Mesendoderm (in vitro differentiated cells): ENCODE results near the gene CDH16.

ENCODE experiments used
- DNase-seq: peaks from one replicate; pipeline ENCODE4 v3.0.0; 2013
- H2AK5ac ChIP-seq: 2 replicates; pipeline ENCODE4 v1.6.1; 2013; ENCODE audit warnings: low read length, inconsistent platforms
- H2BK120ac ChIP-seq: 2 replicates; pipeline ENCODE4 v1.6.1; 2013; ENCODE audit warnings: low read depth, mild to moderate bottlenecking, low read length, moderate library complexity, mixed read lengths
- H2BK15ac ChIP-seq: replicated peaks from 2 replicates; pipeline ENCODE4 v1.6.1; 2013; ENCODE audit warnings: low read depth, mild to moderate bottlenecking, moderate library complexity
- H2BK5ac ChIP-seq: 2 replicates; pipeline ENCODE4 v1.6.1; 2013; ENCODE audit warnings: low read length, inconsistent platforms
- H3K18ac ChIP-seq: 2 replicates; pipeline ENCODE4 v1.6.1; 2013; ENCODE audit warnings: mild to moderate bottlenecking, low read length, mixed read lengths
- H3K23ac ChIP-seq: one replicate; pipeline ENCODE4 v1.6.1; 2013; ENCODE audit warnings: low read length
- H3K27ac ChIP-seq: 2 replicates; pipeline ENCODE4 v1.5.1; 2013; ENCODE audit warnings: low read depth, mild to moderate bottlenecking, inconsistent platforms, low read length, moderate library complexity
- H3K27me3 ChIP-seq: 2 replicates; pipeline ENCODE4 v1.6.1; 2013; ENCODE audit warnings: low read length, control low read depth, mild to moderate bottlenecking, inconsistent platforms; ENCODE audit not compliant: insufficient read depth, poor library complexity
- H3K36me3 ChIP-seq: 2 replicates; pipeline ENCODE4 v1.6.1; 2013; ENCODE audit warnings: low read length, inconsistent platforms; ENCODE audit not compliant: control insufficient read depth, insufficient read depth
- H3K4ac ChIP-seq: one replicate; pipeline ENCODE4 v1.6.1; 2013; ENCODE audit warnings: low read depth, mild to moderate bottlenecking, low read length, moderate library complexity
- H3K4me1 ChIP-seq: 2 replicates; pipeline ENCODE4 v1.6.1; 2013; ENCODE audit warnings: low read depth, low read length, inconsistent platforms; ENCODE audit not compliant: control insufficient read depth
- H3K4me2 ChIP-seq: 2 replicates; pipeline ENCODE4 v1.6.1; 2013; ENCODE audit warnings: low read length
- H3K4me3 ChIP-seq: 2 replicates; pipeline ENCODE4 v1.5.1; 2013; ENCODE audit warnings: mild to moderate bottlenecking, low read length
- H3K56ac ChIP-seq: one replicate; pipeline ENCODE4 v1.6.1; 2013; ENCODE audit warnings: low read length
- H3K79me1 ChIP-seq: 2 replicates; pipeline ENCODE4 v1.6.1; 2013; ENCODE audit warnings: low read length, inconsistent platforms
- H3K79me2 ChIP-seq: 2 replicates; pipeline ENCODE4 v1.6.1; 2013; ENCODE audit warnings: mild to moderate bottlenecking, low read length; ENCODE audit not compliant: control insufficient read depth, insufficient read depth
- H3K9ac ChIP-seq: 2 replicates; pipeline ENCODE4 v1.6.1; 2013; ENCODE audit warnings: low read length, inconsistent platforms
- H4K5ac ChIP-seq: one replicate; pipeline ENCODE4 v1.6.1; 2013; ENCODE audit warnings: low read length
- H4K8ac ChIP-seq: one replicate; pipeline ENCODE4 v1.6.1; 2013; ENCODE audit warnings: low read depth, mild to moderate bottlenecking, control low read depth, low read length, moderate library complexity
- WGBS: extraction: QIAGEN DNeasy Blood & Tissue Kit; methylation state at CpG from one replicate; pipeline ENCODE4 v1.1.7; 2013; ENCODE audit warnings: low lambda C conversion rate, missing lambda C conversion rate; ENCODE audit not compliant: insufficient coverage; ENCODE audit errors: extremely low coverage; 5-methylcytosine and 5-hydroxymethylcytosine counted together

CDH16 gene

GRCh38 chr16:66915041-66915440 is 3.6 kb downstream of the CDH16 start:
- Histone ChIP-seq H3K4me1 (no peaks in the 10 kb centered on the region), H4K5ac (no peak overlapping the region), H3K4me2 (no peak overlapping the region), H2AK5ac (no peak overlapping the region), H3K27me3 (no peaks in the 10 kb centered on the region), H3K56ac (no peak overlapping the region), H4K8ac (no peak overlapping the region), H3K79me2 (no peaks in the 10 kb centered on the region), H3K27ac (no peak overlapping the region), H2BK5ac (no peak overlapping the region), H2BK15ac (no peak overlapping the region), H3K23ac (no peak overlapping the region), H3K79me1 (no peaks in the 10 kb centered on the region), H3K4ac (no peak overlapping the region), H3K36me3 (no peaks in the 10 kb centered on the region), H2BK120ac (no peak overlapping the region), H3K4me3 (no peak overlapping the region), H3K18ac (no peak overlapping the region), H3K9ac (no peak overlapping the region)
- no peak for DNase-seq
- WGBS: no CpG with 5 or more reads among the region's 7 CpGs

- no peak overlapping the region for H3K4me2 ChIP-seq
- no peak overlapping the region for H3K18ac ChIP-seq
- no peak overlapping the region for H2BK5ac ChIP-seq
- H3K4ac ChIP-seq: no peak overlapping the region
- no peaks in the 10 kb centered on the region for H3K4me1 ChIP-seq
- H2AK5ac ChIP-seq: no peak overlapping the region
- no peak overlapping the region for H3K56ac ChIP-seq
- H3K79me1 ChIP-seq: no peaks in the 10 kb centered on the region
- no peak overlapping the region for H3K27ac ChIP-seq
- H4K5ac ChIP-seq: no peak overlapping the region
- H2BK120ac ChIP-seq: no peak overlapping the region
- no peaks in the 10 kb centered on the region for H3K27me3 ChIP-seq
- no peaks in the 10 kb centered on the region for H3K36me3 ChIP-seq
- H3K23ac ChIP-seq: no peak overlapping the region
- no peak overlapping the region for H2BK15ac ChIP-seq
- H3K79me2 ChIP-seq: no peaks in the 10 kb centered on the region
- no peak overlapping the region for H3K9ac ChIP-seq
- H4K8ac ChIP-seq: no peak overlapping the region
- no peak overlapping the region for H3K4me3 ChIP-seq
- WGBS: 100% methylated on average over 1 of the region's 7 CpGs
- DNase-seq: no peak
Measured at GRCh38 chr16:66914541-66914940, 4.1 kb downstream of the CDH16 start.

- no peak for DNase-seq
- no peak overlapping the region for H3K4me3 ChIP-seq
- H2BK120ac ChIP-seq: no peak overlapping the region
- no peaks in the 10 kb centered on the region for H3K27me3 ChIP-seq
- no peaks in the 10 kb centered on the region for H3K36me3 ChIP-seq
- no peak overlapping the region for H3K27ac ChIP-seq
- H3K4me1 ChIP-seq: no peaks in the 10 kb centered on the region
- H2BK5ac ChIP-seq: no peak overlapping the region
- no peak overlapping the region for H2BK15ac ChIP-seq
- H3K79me1 ChIP-seq: no peaks in the 10 kb centered on the region
- no peak overlapping the region for H4K5ac ChIP-seq
- H3K9ac ChIP-seq: no peak overlapping the region
- H4K8ac ChIP-seq: no peak overlapping the region
- no peaks in the 10 kb centered on the region for H3K79me2 ChIP-seq
- WGBS: no CpG with 5 or more reads among the region's 4 CpGs
- H3K4ac ChIP-seq: no peak overlapping the region
- no peak overlapping the region for H3K4me2 ChIP-seq
- no peak overlapping the region for H3K56ac ChIP-seq
- no peak overlapping the region for H3K23ac ChIP-seq
- H3K18ac ChIP-seq: no peak overlapping the region
- H2AK5ac ChIP-seq: no peak overlapping the region
Measured at GRCh38 chr16:66913711-66914110, 5.0 kb downstream of the CDH16 start.

GRCh38 chr16:66913081-66913480 is 5.6 kb downstream of the CDH16 start:
- DNase-seq: peak; percentile 29
- no peak overlapping the region for H3K9ac ChIP-seq
- no peaks in the 10 kb centered on the region for H3K79me1 ChIP-seq
- no CpG with 5 or more reads among the region's 10 CpGs for WGBS
- H3K4ac ChIP-seq: no peak overlapping the region
- H3K4me3 ChIP-seq: no peak overlapping the region
- H3K18ac ChIP-seq: no peak overlapping the region
- H2BK5ac ChIP-seq: no peak overlapping the region
- no peak overlapping the region for H4K5ac ChIP-seq
- no peak overlapping the region for H2AK5ac ChIP-seq
- H4K8ac ChIP-seq: no peak overlapping the region
- H3K56ac ChIP-seq: no peak overlapping the region
- H3K36me3 ChIP-seq: no peaks in the 10 kb centered on the region
- no peak overlapping the region for H2BK120ac ChIP-seq
- H3K79me2 ChIP-seq: no peaks in the 10 kb centered on the region
- no peak overlapping the region for H3K27ac ChIP-seq
- no peak overlapping the region for H3K23ac ChIP-seq
- H3K4me2 ChIP-seq: no peak overlapping the region
- no peaks in the 10 kb centered on the region for H3K4me1 ChIP-seq
- H2BK15ac ChIP-seq: no peak overlapping the region
- no peaks in the 10 kb centered on the region for H3K27me3 ChIP-seq

- WGBS: no CpG with 5 or more reads among the region's 8 CpGs
- Histone ChIP-seq H3K4me2 (no peak overlapping the region), H2BK5ac (no peak overlapping the region), H3K27ac (no peak overlapping the region), H3K36me3 (no peaks in the 10 kb centered on the region), H3K4me1 (no peaks in the 10 kb centered on the region), H3K79me2 (no peaks in the 10 kb centered on the region), H3K4me3 (no peak overlapping the region), H3K56ac (no peak overlapping the region), H2BK120ac (no peak overlapping the region), H3K23ac (no peak overlapping the region), H3K9ac (no peak overlapping the region), H3K4ac (no peak overlapping the region), H4K8ac (no peak overlapping the region), H3K79me1 (no peaks in the 10 kb centered on the region), H2AK5ac (no peak overlapping the region), H3K18ac (no peak overlapping the region), H3K27me3 (no peaks in the 10 kb centered on the region), H4K5ac (no peak overlapping the region), H2BK15ac (no peak overlapping the region)
- no peak for DNase-seq
Measured at GRCh38 chr16:66911801-66912200, 6.9 kb downstream of the CDH16 start.

- no peak overlapping the region for H3K9ac ChIP-seq
- no peak overlapping the region for H3K27ac ChIP-seq
- H3K18ac ChIP-seq: no peak overlapping the region
- H3K4me3 ChIP-seq: no peak overlapping the region
- no peak overlapping the region for H2BK15ac ChIP-seq
- H3K56ac ChIP-seq: no peak overlapping the region
- H3K79me2 ChIP-seq: no peaks in the 10 kb centered on the region
- no peak overlapping the region for H2AK5ac ChIP-seq
- H3K79me1 ChIP-seq: no peaks in the 10 kb centered on the region
- no peaks in the 10 kb centered on the region for H3K4me1 ChIP-seq
- H4K5ac ChIP-seq: no peak overlapping the region
- H3K4ac ChIP-seq: no peak overlapping the region
- no peak for DNase-seq
- no peak overlapping the region for H4K8ac ChIP-seq
- no peaks in the 10 kb centered on the region for H3K36me3 ChIP-seq
- no CpG with 5 or more reads among the region's 5 CpGs for WGBS
- H3K4me2 ChIP-seq: no peak overlapping the region
- no peaks in the 10 kb centered on the region for H3K27me3 ChIP-seq
- H3K23ac ChIP-seq: no peak overlapping the region
- no peak overlapping the region for H2BK5ac ChIP-seq
- no peak overlapping the region for H2BK120ac ChIP-seq
Measured at GRCh38 chr16:66911112-66911511, 7.6 kb downstream of the CDH16 start.
